ENCODE measurements around the gene PRKAG2.

DNA sequence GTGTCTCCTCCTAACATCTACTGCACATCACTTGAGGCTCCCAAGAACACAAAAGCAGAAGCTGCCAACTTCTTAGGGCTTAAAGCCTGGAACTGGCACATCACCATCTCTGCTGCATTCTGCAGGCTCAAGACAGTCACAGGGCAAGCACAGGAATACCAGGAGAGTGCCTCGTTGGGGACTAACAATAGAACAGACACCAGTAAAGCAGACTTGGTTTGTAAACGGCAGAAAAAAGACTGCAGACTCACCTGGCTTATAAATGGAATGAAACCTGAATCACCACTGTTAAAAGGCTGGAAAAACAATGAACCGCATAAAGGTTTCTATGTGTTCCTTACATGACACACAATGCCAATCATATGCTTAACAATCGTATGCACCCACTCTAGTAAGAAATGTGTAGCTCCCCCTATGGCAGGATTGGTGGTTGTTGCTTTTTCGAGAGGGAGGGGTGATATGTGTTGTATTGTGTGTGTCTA, 370.0 kb downstream of the PRKAG2 start:
- TF ChIP-seq FOXM1 (CRISPR knock-in tag; IDR thresholded peaks at IDR 0.05) (no peak), PCBP2 (optimal IDR thresholded peaks at IDR 0.05; ENCODE audit: low read depth, low read length, poor library complexity, severe bottlenecking) (no peak), HCFC1 (IDR thresholded peaks at IDR 0.05; ENCODE audit: low read depth, low read length) (no peak), TP53 (CRISPR knock-in tag; conservative IDR thresholded peaks at IDR 0.05) (no peak), ZNF274 (CRISPR knock-in tag; IDR thresholded peaks at IDR 0.05) (no peak)
- TF ChIP-seq, protein P1, sequence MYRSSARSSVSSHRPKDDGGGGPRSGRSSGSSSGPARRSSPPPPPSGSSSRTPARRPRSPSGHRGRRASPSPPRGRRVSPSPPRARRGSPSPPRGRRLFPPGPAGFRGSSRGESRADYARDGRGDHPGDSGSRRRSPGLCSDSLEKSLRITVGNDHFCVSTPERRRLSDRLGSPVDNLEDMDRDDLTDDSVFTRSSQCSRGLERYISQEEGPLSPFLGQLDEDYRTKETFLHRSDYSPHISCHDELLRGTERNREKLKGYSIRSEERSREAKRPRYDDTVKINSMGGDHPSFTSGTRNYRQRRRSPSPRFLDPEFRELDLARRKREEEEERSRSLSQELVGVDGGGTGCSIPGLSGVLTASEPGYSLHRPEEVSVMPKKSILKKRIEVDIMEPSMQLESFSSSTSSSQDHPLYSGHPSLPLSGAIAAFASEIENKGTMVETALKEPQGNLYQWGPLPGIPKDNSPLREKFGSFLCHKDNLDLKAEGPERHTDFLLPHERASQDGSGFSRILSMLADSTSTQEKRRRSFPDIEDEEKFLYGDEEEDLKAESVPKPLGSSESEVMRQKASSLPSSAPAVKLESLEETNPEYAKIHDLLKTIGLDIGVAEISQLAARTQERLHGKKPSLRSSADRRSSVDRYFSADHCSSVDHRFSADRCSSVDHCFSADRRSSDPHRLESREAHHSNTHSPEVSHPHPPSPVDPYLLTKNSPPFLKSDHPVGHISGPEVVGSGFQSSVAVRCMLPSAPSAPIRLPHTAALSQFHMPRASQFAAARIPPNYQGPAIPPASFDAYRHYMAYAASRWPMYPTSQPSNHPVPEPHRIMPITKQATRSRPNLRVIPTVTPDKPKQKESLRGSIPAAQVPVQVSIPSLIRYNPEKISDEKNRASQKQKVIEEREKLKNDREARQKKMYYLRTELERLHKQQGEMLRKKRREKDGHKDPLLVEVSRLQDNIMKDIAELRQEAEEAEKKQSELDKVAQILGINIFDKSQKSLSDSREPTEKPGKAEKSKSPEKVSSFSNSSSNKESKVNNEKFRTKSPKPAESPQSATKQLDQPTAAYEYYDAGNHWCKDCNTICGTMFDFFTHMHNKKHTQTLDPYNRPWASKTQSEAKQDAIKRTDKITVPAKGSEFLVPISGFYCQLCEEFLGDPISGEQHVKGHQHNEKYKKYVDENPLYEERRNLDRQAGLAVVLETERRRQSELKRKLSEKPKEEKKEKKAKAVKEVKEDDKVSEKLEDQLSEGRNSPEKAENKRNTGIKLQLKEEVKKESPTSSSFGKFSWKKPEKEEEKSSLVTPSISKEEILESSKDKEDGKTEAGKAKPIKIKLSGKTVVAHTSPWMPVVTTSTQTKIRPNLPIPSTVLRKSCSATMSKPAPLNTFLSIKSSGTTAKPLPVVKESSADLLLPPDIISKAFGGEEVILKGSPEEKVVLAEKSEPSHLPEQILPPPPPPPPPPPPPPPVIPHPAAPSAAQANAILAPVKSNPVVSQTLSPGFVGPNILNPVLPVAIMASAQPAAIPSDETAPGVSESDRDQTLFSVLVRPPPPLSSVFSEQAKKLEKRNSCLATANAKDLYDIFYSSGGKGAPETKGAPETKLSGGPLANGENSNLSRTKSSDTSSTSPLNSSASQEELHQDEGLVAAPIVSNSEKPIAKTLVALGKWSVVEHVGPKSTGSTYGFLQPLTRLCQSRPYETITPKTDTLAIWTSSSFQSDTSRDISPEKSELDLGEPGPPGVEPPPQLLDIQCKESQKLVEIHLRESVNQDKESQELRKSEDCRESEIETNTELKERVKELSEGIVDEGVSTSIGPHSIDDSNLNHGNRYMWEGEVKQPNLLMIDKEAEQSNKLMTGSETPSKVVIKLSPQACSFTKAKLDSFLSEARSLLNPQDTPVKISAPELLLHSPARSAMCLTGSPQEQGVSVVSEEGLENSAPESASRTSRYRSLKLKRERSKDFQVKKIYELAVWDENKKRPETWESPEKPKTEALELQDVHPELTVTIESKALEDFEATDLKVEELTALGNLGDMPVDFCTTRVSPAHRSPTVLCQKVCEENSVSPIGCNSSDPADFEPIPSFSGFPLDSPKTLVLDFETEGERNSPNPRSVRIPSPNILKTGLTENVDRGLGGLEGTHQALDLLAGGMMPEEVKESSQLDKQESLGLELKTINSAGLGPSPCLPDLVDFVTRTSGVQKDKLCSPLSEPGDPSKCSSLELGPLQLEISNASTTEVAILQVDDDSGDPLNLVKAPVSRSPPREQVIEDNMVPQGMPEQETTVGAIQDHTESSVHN (CRISPR knock-in tag; IDR thresholded peaks at IDR 0.05): no peak
- TF ChIP-seq, protein P2, sequence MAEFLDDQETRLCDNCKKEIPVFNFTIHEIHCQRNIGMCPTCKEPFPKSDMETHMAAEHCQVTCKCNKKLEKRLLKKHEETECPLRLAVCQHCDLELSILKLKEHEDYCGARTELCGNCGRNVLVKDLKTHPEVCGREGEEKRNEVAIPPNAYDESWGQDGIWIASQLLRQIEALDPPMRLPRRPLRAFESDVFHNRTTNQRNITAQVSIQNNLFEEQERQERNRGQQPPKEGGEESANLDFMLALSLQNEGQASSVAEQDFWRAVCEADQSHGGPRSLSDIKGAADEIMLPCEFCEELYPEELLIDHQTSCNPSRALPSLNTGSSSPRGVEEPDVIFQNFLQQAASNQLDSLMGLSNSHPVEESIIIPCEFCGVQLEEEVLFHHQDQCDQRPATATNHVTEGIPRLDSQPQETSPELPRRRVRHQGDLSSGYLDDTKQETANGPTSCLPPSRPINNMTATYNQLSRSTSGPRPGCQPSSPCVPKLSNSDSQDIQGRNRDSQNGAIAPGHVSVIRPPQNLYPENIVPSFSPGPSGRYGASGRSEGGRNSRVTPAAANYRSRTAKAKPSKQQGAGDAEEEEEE (CRISPR knock-in tag; IDR thresholded peaks at IDR 0.05; ENCODE audit: borderline replicate concordance): no peak
- TF ChIP-seq, protein P3, sequence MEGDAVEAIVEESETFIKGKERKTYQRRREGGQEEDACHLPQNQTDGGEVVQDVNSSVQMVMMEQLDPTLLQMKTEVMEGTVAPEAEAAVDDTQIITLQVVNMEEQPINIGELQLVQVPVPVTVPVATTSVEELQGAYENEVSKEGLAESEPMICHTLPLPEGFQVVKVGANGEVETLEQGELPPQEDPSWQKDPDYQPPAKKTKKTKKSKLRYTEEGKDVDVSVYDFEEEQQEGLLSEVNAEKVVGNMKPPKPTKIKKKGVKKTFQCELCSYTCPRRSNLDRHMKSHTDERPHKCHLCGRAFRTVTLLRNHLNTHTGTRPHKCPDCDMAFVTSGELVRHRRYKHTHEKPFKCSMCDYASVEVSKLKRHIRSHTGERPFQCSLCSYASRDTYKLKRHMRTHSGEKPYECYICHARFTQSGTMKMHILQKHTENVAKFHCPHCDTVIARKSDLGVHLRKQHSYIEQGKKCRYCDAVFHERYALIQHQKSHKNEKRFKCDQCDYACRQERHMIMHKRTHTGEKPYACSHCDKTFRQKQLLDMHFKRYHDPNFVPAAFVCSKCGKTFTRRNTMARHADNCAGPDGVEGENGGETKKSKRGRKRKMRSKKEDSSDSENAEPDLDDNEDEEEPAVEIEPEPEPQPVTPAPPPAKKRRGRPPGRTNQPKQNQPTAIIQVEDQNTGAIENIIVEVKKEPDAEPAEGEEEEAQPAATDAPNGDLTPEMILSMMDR (CRISPR knock-in tag; IDR thresholded peaks at IDR 0.05): no peak
